Cortex of kidney (tissue), 1 donor: ENCODE results near the gene WDR38.
"Not testable (repeated sequence)": the region's sequence is repeated elsewhere in the genome, so short reads cannot be mapped to it uniquely, and the experiment has no call there.

ENCODE experiments used
- DNase-seq: peaks from one replicate; lab custom pipeline; 2025; lab: John Stamatoyannopoulos, UW

The WDR38 gene

GRCh38 chr9:124834591-124834990 lies 18.7 kb upstream of the WDR38 start:
- DNase-seq, result no peak

- no peak for DNase-seq
Observed at GRCh38 chr9:124835026-124835557, 18.2 kb upstream of the WDR38 start.

- not testable (repeated sequence) for DNase-seq
Observed at GRCh38 chr9:124838132-124838531, 15.1 kb upstream of the WDR38 start.

- DNase-seq, result not testable (repeated sequence)
Observed at GRCh38 chr9:124838567-124839275, 14.5 kb upstream of the WDR38 start.

GRCh38 chr9:124839612-124840299 lies 13.5 kb upstream of the WDR38 start:
- DNase-seq, result no peak

- no peak for DNase-seq
Observed at GRCh38 chr9:124840300-124840833, 12.9 kb upstream of the WDR38 start.

- no peak for DNase-seq
Observed at GRCh38 chr9:124841075-124841821, 12.0 kb upstream of the WDR38 start.

- no peak for DNase-seq
Observed at GRCh38 chr9:124843456-124844034, 9.7 kb upstream of the WDR38 start.

GRCh38 chr9:124844291-124844690 lies 9.0 kb upstream of the WDR38 start:
- no peak for DNase-seq

GRCh38 chr9:124846467-124846866 lies 6.8 kb upstream of the WDR38 start:
- DNase-seq, result not testable (repeated sequence)

- no peak for DNase-seq
Observed at GRCh38 chr9:124846969-124847368, 6.3 kb upstream of the WDR38 start.

- DNase-seq, result no peak
Observed at GRCh38 chr9:124849801-124850200, 3.5 kb upstream of the WDR38 start.

- DNase-seq, result no peak
Observed at GRCh38 chr9:124852121-124852828, 985 bp upstream of the WDR38 start.

- no peak for DNase-seq
Observed at GRCh38 chr9:124853605-124854143, 414 bp downstream of the WDR38 start.

- no peak for DNase-seq
Observed at GRCh38 chr9:124854161-124854560, 901 bp downstream of the WDR38 start.

- DNase-seq, result no peak
Observed at GRCh38 chr9:124854822-124855221, 1.6 kb downstream of the WDR38 start.

GRCh38 chr9:124855566-124855943 lies 2.3 kb downstream of the WDR38 start:
- no peak for DNase-seq

- no peak for DNase-seq
Observed at GRCh38 chr9:124855944-124856765, 2.9 kb downstream of the WDR38 start.

- no peak for DNase-seq
Observed at GRCh38 chr9:124857533-124858162, 4.4 kb downstream of the WDR38 start.
